Osteoblast (primary cell): Measurements from ENCODE around the gene CIART. TPM values are rescaled to one million over a fixed set of nuclear protein-coding genes. Genes with fewer than 3 reads are reported as not detected.
"Not testable (repeated sequence)": the region's sequence is repeated elsewhere in the genome, so short reads cannot be mapped to it uniquely, and the experiment has no call there.

Experiments
- DNase-seq: peaks from one replicate; pipeline ENCODE4 v3.0.0; 2011; ENCODE audit warnings: low spot score, mixed read lengths; ENCODE audit not compliant: insufficient read length; ENCODE audit errors: missing footprints
- H2AFZ ChIP-seq: 2 replicates; pipeline ENCODE4 v1.6.0; 2011; ENCODE audit warnings: mild to moderate bottlenecking, low read length
- H3K27ac ChIP-seq: 2 replicates; pipeline ENCODE4 v1.5.1; 2011; ENCODE audit warnings: mild to moderate bottlenecking, low read depth, low read length, moderate library complexity
- H3K27me3 ChIP-seq: 2 replicates; pipeline ENCODE4 v1.6.0; 2012; ENCODE audit warnings: mild to moderate bottlenecking, control low read depth, inconsistent platforms, low read length, moderate library complexity; ENCODE audit not compliant: insufficient read depth
- H3K36me3 ChIP-seq: 2 replicates; pipeline ENCODE4 v1.5.1; 2011; ENCODE audit warnings: mild to moderate bottlenecking, low read length, control low read depth, moderate library complexity; ENCODE audit not compliant: insufficient read depth
- H3K4me1 ChIP-seq: 2 replicates; pipeline ENCODE4 v1.5.1; 2011; ENCODE audit warnings: mild to moderate bottlenecking, low read length, control low read depth, moderate library complexity; ENCODE audit not compliant: insufficient read depth
- H3K4me2 ChIP-seq: 2 replicates; pipeline ENCODE4 v1.6.0; 2011; ENCODE audit warnings: mild to moderate bottlenecking, low read length; ENCODE audit not compliant: insufficient read depth
- H3K4me3 ChIP-seq: fragments of 200-600 bp; sonication (generic); 3 replicates; pipeline ENCODE4 v1.5.1; 2012; ENCODE audit warnings: mild to moderate bottlenecking, low read length, inconsistent platforms; ENCODE audit not compliant: insufficient read depth
- H3K79me2 ChIP-seq: 2 replicates; pipeline ENCODE4 v1.6.0; 2012; ENCODE audit warnings: mild to moderate bottlenecking, low read length, control low read depth, inconsistent platforms; ENCODE audit not compliant: insufficient read depth
- H3K9me3 ChIP-seq: 2 replicates; pipeline ENCODE4 v1.5.1; 2011; ENCODE audit warnings: low read depth, low read length, control low read depth
- H4K20me1 ChIP-seq: 2 replicates; pipeline ENCODE4 v1.6.0; 2012; ENCODE audit warnings: mild to moderate bottlenecking, low read length, control low read depth; ENCODE audit not compliant: insufficient read depth
- CTCF ChIP-seq: IDR thresholded peaks from 2 replicates; pipeline ENCODE4 v1.5.1; 2011; ENCODE audit warnings: mild to moderate bottlenecking, low read depth, low read length, moderate library complexity; ENCODE audit errors: extremely low read depth
- total RNA-seq: library from RNA; depleted of rRNA; stranded (reverse); fragments of >200 nt; gene quantifications from 2 replicates; pipeline ENCODE4 v1.2.3, GENCODE V29; 2012

The CIART gene
- total RNA-seq, 1 donor = 16.3 TPM

- no peak for TF ChIP-seq CTCF
- Histone ChIP-seq H3K79me2 (peaks cover 38% of the 10 kb centered on the region), H4K20me1 (no peaks in the 10 kb centered on the region), H3K9me3 (no peaks in the 10 kb centered on the region), H3K4me1 (peaks cover 12% of the 10 kb centered on the region), H3K27me3 (no peaks in the 10 kb centered on the region), H2AFZ (no peak overlapping the region), H3K4me2 (no peak overlapping the region), H3K4me3 (no peak overlapping the region), H3K36me3 (peaks cover 37% of the 10 kb centered on the region), H3K27ac (no peak overlapping the region)
- DNase-seq = no peak
These were observed 13.1 kb downstream of the CIART start for GRCh38 chr1:150295476-150295875.

GRCh38 chr1:150299716-150300115, 17.4 kb downstream of the CIART start:
- H3K79me2 ChIP-seq = peaks cover 39% of the 10 kb centered on the region
- DNase-seq = no peak
- H3K27ac ChIP-seq = no peak overlapping the region
- no peak overlapping the region for H2AFZ ChIP-seq
- TF ChIP-seq CTCF = no peak
- H3K4me2 ChIP-seq = no peak overlapping the region
- no peaks in the 10 kb centered on the region for H4K20me1 ChIP-seq
- no peaks in the 10 kb centered on the region for H3K27me3 ChIP-seq
- peaks cover under 1% of the 10 kb centered on the region for H3K4me1 ChIP-seq
- H3K9me3 ChIP-seq = no peaks in the 10 kb centered on the region
- peaks cover 59% of the 10 kb centered on the region for H3K36me3 ChIP-seq
- H3K4me3 ChIP-seq = no peak overlapping the region

DNA sequence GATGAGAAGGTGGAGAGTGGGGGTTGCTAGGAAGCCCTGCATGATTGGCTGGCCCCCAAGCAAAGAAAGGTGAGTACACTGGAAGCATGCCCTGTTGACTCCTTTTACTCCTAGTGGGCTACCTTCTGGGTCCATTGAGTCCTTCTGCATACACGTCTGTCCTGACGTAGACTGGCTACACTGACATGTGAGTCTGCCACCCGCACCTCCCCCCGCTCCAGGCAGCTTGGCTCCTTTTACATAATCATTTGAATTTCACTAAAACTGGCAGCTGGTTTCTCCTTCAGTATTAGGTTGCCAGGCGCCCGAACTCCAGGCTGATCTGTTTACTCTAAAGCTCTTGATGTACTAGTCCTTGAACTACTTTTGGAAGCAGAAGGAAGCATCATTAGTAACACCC, 20.0 kb downstream of the CIART start:
- no peak overlapping the region for H3K4me3 ChIP-seq
- no peak overlapping the region for H3K4me2 ChIP-seq
- H3K27ac ChIP-seq = no peak overlapping the region
- no peaks in the 10 kb centered on the region for H3K27me3 ChIP-seq
- H3K79me2 ChIP-seq = peaks cover 19% of the 10 kb centered on the region
- H3K4me1 ChIP-seq = no peaks in the 10 kb centered on the region
- peaks cover 1% of the 10 kb centered on the region for H4K20me1 ChIP-seq
- H2AFZ ChIP-seq = no peak overlapping the region
- no peak for TF ChIP-seq CTCF
- no peaks in the 10 kb centered on the region for H3K9me3 ChIP-seq
- peaks cover 46% of the 10 kb centered on the region for H3K36me3 ChIP-seq
- DNase-seq = no peak

DNA sequence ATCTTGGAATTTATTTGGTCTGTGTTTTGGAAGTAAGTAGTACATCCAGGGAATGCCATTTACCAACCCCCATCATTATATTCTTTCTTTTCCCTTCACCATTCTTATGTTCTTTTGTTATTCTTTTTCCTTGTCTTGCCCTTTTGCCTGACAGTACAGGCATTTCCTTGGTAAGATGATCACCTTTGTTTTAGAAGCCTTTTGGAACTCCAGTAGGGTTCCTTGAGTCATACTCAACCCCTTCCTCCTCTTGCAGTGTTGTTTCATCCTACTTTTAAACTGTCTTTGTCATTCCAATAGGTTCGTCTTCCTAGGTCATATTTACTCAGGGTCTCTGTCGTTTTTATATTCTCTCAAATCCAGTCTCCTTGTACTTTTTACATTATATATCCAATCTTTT, 20.5 kb downstream of the CIART start:
- no peak overlapping the region for H3K4me2 ChIP-seq
- no peaks in the 10 kb centered on the region for H3K27me3 ChIP-seq
- DNase-seq = no peak
- H3K27ac ChIP-seq = no peak overlapping the region
- TF ChIP-seq CTCF = no peak
- peaks cover 16% of the 10 kb centered on the region for H3K79me2 ChIP-seq
- peaks cover 47% of the 10 kb centered on the region for H3K36me3 ChIP-seq
- H3K9me3 ChIP-seq = no peaks in the 10 kb centered on the region
- H3K4me1 ChIP-seq = no peaks in the 10 kb centered on the region
- H3K4me3 ChIP-seq = no peak overlapping the region
- H4K20me1 ChIP-seq = peaks cover 3% of the 10 kb centered on the region
- H2AFZ ChIP-seq = no peak overlapping the region

DNA sequence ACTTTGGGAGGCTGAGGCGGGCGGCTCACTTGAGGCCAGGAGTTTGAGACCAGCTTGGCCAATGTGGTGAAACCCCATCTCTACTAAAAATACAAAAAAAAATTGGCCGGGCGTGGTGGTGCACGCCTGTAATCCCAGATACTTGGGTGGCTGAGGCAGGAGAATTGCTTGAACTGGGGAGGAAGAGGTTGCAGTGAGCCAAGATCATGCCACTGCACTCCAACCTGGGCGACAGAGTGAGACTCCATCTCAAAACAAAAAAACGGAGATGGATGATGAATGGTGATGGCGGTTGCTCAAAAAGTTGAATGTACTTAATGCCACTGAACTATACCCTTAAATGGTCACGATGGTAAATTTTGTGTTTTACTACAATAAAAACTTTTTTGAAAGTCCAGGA, 26.2 kb downstream of the CIART start:
- not testable (repeated sequence) for H4K20me1 ChIP-seq, H3K27me3 ChIP-seq, H3K4me2 ChIP-seq, H3K79me2 ChIP-seq, DNase-seq, H3K27ac ChIP-seq, H3K4me3 ChIP-seq, H3K9me3 ChIP-seq, H3K4me1 ChIP-seq, H2AFZ ChIP-seq
- H3K36me3 ChIP-seq = peaks cover 21% of the 10 kb centered on the region
